ENCODE data around the gene ANKRD13C.
A peak's percentile ranks its signal among the peaks of the same experiment; 100 is the strongest.
"Not testable (repeated sequence)": the region's sequence is repeated elsewhere in the genome, so short reads cannot be mapped to it uniquely, and the experiment has no call there.

ANKRD13C gene, protein sequence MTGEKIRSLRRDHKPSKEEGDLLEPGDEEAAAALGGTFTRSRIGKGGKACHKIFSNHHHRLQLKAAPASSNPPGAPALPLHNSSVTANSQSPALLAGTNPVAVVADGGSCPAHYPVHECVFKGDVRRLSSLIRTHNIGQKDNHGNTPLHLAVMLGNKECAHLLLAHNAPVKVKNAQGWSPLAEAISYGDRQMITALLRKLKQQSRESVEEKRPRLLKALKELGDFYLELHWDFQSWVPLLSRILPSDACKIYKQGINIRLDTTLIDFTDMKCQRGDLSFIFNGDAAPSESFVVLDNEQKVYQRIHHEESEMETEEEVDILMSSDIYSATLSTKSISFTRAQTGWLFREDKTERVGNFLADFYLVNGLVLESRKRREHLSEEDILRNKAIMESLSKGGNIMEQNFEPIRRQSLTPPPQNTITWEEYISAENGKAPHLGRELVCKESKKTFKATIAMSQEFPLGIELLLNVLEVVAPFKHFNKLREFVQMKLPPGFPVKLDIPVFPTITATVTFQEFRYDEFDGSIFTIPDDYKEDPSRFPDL

GRCh38 chr1:70354332-70355110 is at the start of gene ANKRD13C:
ANKRD13C (minus strand) TSS chr1:70354722; CDS start chr1:70354408, 314 bp downstream.
- DNase-seq, result peak; percentile 98

DNA sequence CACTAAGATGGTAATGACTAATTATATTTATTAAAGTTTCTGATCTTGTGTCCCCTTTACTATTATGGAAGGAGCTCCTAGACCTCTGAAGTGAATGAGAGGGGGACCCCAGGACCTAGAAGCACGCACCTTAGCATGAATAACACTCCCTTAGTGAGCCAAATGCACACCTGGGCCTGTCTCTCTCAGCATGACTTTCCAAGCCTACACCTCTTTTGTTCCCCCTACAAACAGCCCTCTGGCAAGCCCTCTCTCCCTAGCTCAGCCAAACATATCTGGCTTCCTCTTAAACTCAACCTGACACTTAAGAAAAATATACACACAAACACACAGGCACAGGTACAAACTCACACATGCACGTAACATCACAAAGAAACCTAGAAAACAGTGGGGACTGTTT is 49.2 kb upstream of the ANKRD13C start:
- no peak for DNase-seq

- no peak for DNase-seq
Measured at GRCh38 chr1:70401974-70402373, 47.5 kb upstream of the ANKRD13C start.

- DNase-seq, result no peak
Measured at GRCh38 chr1:70400335-70400734, 45.8 kb upstream of the ANKRD13C start.

DNA sequence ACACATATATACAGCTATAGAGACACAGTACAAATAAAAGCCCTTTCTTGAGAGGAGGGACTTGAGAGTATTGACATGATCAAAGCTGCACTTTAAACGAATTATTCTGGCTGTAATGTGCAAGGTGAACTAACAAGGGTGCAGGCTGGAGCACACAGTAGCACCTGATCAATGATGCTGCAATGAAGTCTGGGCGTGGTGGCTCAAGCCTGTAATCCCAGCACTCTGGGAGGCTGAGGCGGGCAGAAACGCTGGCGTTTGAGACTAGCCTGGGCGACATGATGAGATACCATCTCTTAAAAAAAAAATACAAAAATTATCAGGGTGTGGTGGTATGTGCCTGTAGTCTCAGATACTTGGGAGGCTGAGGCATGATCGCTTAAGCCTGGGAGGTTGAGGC is 42.5 kb upstream of the ANKRD13C start:
- DNase-seq, result no peak

- DNase-seq, result no peak
Measured at GRCh38 chr1:70396607-70397006, 42.1 kb upstream of the ANKRD13C start.

- DNase-seq, result no peak
Measured at GRCh38 chr1:70392626-70393025, 38.1 kb upstream of the ANKRD13C start.

- DNase-seq, result no peak
Measured at GRCh38 chr1:70387507-70387906, 33.0 kb upstream of the ANKRD13C start.

DNA sequence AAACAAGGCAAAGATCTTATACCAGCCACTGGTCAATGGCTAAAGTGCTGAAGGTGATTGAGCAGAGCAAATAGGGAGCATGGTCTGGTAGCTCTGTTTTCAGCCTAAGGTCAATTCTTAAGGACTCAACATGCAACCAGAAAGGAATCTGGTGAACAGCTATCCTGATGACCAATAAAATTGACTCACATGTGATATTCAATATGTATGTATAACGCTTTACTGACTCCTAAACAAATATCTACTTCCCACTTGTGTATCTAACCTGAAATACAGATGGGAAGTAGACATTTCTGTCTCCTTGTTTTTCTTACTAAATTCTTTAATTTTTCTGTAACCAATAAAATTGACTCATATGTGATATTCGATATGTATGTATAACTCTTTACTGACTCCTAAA is 31.6 kb upstream of the ANKRD13C start:
- DNase-seq, result no peak

DNA sequence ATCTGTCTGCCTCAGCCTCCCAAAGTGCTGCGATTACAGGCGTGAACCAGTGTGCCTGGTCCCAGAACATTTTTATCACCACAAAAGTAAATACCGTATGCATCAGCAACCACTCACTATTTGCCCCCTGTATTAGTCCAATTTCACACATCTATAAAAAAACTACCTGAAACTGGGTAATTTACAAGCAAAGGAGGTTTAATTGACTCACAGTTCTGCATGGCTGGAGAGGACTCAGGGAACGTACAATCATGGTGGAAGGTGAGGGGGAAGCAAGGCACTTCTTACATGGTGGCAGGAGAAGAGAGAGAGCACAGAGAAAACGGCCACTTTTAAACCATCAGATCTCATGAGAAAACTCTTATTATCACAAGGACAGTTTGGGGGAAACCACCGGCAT is 31.0 kb upstream of the ANKRD13C start:
- DNase-seq, result no peak

DNA sequence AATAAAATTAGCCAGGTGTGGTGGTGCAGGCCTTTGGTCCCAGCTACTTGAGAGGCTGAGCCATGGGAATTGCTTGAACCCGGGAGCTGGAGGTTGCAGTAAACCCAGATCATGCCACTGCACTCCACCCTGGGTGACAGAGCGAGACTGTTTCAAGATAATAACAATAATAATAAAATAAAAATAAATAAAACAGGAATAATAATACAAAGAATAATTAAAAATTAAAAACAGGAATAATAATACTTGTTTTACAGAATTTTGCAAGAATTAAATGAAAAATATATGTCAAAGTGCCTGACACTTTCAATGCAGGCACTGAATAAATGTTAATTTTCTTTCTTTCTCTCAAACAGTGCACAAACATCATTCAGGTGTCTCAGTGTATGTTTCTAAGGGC is 30.0 kb upstream of the ANKRD13C start:
- DNase-seq, result no peak

GRCh38 chr1:70383483-70383882 is 29.0 kb upstream of the ANKRD13C start:
- DNase-seq, result no peak

GRCh38 chr1:70382682-70383081 is 28.2 kb upstream of the ANKRD13C start:
- no peak for DNase-seq

DNA sequence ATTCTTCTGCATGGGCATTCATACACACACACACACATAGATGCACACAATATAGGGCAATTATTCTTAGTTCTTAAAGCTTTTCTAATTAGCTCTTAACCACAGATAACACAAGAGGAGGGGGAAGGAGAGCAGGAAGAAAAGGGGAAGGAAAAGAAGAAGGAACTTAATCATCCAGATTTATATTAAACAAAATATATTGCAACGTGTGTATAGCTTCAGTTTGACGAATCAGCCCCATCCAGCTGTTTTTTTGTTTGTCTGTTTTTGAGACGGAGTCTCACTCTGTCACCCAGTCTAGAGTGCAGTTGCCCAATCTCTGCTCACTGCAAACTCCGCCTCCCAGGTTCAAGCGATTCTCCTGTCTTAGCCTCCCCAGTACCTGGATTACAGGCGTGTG is 21.7 kb upstream of the ANKRD13C start:
- peak; percentile 32 for DNase-seq

DNA sequence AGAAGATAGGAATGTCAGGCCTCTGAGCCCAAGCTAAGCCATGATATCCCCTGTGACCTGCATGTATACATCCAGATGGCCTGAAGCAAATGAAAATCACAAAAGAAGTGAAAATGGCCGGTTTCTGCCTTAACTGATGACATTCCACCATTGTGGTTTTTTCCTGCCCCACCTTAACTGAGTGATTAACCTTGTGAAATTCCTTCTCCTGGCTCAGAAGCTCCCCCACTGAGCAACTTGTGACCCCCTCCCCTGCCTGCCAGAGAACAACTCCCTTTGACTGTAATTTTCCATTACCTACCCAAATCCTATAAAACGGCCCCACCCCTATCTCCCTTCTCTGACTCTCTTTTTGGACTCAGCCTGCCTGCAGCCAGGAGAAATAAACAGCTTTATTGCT is 19.1 kb upstream of the ANKRD13C start:
- DNase-seq, result not testable (repeated sequence)

DNA sequence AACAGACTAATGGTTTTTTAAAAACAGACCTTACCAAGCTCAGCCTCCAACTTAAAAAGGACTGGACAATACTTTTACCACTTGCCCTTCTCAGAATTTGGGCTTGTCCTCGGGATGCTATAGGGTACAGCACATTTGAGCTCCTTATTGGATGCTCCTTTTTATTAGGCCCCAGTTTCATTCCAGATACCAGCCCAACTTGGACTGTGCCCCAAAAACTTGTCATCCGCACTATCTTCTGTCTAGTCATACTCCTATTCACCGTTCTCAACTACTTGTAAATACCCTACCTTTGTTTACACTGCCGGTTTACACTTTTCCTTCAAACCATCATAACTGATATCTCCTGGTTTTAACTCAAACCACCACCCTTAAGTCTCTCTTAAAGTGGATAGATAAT is 17.9 kb upstream of the ANKRD13C start:
- DNase-seq, result no peak

- DNase-seq, result not testable (repeated sequence)
Measured at GRCh38 chr1:70371586-70371985, 17.1 kb upstream of the ANKRD13C start.

- DNase-seq, result not testable (repeated sequence)
Measured at GRCh38 chr1:70367397-70367796, 12.9 kb upstream of the ANKRD13C start.

- not testable (repeated sequence) for DNase-seq
Measured at GRCh38 chr1:70366997-70367396, 12.5 kb upstream of the ANKRD13C start.

DNA sequence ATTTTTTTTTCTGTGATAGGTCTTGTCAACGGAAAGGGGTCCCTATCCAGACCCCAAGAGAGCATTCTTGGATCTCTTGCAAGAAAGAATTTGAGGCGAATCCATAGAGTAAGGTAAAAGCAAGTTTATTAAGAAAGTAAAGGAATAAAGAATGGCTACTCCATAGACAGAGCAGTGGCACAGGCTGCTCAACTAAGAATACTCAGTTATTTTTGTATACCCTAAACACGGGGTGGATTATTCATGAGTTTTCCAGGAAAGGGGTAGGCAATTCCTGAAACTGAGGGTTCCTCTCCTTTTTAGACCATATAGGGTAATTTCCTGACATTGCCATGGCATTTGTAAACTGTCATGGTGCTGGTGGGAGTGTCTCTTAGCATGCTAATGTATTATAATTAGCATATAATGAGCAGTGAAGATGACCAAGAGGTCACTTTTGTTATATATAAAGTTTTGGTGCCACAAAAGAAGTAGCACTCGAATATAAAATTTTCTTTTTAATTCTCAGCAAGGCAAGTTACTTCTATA is 12.0 kb upstream of the ANKRD13C start:
- DNase-seq, result not testable (repeated sequence)

GRCh38 chr1:70364439-70364838 is 9.9 kb upstream of the ANKRD13C start:
- DNase-seq, result no peak

DNA sequence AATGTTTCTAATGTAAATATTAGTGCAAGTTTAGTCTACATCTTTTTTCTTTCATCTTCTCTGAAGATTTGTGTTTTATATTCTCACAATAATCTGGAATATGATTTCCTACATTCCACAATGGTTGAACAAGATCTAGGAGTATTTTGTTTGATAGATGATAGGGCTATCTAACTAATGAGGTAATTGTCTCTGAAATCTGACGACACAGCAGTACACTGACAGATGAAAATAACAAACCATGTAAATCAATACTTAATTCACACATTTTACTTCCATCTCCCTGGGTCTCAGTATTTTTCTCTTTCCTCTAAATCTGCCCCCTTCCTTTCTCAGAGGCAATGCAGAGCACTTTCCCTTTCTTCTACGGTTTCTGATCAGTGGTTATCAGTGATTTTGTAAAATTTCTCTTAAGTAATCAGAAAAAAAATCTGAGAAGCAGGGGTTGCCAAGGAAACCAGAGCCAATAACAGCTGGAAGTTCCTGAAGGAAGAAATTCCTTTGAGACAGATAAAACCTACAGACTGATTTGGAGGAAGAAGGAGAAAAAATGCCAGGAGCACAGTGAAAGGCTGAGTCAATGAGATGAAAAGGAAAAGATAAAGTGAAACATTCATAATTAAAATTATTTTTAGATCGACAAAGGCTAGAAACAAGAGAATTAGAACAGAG is 7.3 kb upstream of the ANKRD13C start:
- no peak for DNase-seq

DNA sequence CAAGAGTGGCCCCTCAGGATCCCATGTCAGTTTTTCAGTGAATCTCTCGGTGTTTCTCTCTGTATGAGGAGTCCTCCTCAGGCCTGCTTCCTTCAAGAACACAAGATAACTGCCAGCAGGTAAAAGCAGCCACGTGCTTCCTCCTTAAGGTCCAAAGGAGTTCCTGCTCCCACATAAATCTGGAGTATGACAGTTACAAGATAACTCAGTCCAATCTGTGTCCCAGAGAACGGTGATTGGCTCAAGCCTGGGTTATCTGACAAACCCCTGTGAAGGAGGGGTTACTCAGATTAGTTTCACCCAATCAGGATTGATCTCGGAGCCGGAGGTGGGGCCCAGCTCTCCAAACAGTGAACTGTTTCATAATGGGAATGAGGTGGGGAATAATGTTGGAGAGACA is 5.8 kb upstream of the ANKRD13C start:
- no peak for DNase-seq
